ENCODE results near the gene CMKLR1. TPM values are rescaled to one million over a fixed set of nuclear protein-coding genes. Genes with fewer than 3 reads are reported as not detected.
A peak's percentile ranks its signal among the peaks of the same experiment; 100 is the strongest.

Gene CMKLR1
- polyA plus RNA-seq, 1 donor from 2014 or later = 0.64 TPM

DNA sequence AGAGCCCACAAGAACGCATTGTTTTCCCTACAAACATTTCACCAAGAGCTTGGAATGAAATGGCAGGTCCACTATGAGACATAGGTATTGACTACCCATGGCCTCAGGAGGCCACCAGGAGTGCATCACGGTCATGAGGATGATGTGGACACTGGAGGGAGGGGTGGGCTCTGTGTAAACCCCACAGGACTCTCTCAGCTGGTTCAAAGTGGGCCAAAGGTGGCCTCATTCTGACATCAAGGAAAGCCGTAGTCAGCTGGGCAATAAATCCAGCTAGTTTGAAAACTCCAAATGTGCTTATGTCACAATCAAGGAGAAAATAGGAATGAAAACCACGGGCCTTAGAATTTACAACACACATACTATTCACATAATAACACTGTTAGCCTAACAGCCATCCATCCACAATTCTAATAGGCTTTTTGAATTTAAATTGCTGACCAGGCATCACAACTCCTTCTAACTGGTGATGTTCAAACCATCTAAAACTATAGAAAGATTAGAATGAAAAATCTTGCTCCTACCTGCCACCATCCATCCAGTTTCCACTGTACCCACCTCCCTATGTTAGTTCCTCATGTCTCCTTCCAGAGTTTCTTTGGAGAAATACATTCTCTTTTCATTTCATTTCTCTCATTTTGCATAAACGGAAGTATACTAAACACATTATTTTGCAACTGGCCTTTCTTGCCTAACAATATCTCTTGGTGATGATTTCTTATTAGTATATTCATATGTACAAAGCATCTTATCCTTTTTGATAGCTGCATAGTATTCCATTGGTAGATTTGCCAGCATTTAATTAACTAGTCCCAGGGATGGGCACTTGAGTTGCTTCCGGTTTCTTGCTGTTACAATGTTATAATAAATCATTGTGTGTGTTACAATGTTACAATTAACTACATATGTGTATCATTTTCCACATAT lies 21.5 kb downstream of the CMKLR1 start:
- Mint-ChIP-seq H3K9me3 (peaks cover 0 to 5% (median 0%) of the 10 kb centered on the region in 3 donors), H3K4me1 (peaks cover 0 to 16% (median 5%) of the 10 kb centered on the region in 3 donors), H3K27ac (no peak overlapping the region), H3K27me3 (peaks cover 18% of the 10 kb centered on the region), H3K4me3 (no peak overlapping the region), H3K36me3 (no peaks in the 10 kb centered on the region)

GRCh38 chr12:108316176-108317086 lies 22.7 kb downstream of the CMKLR1 start:
- Mint-ChIP-seq H3K27ac (no peak overlapping the region), H3K4me1 (peaks cover 0 to 16% (median 5%) of the 10 kb centered on the region in 3 donors), H3K9me3 (peaks cover 0 to 5% (median 0%) of the 10 kb centered on the region in 3 donors), H3K4me3 (no peak overlapping the region), H3K36me3 (no peaks in the 10 kb centered on the region), H3K27me3 (peaks cover 12% of the 10 kb centered on the region)

GRCh38 chr12:108315486-108316105 lies 23.5 kb downstream of the CMKLR1 start:
- Mint-ChIP-seq H3K27ac (no peak overlapping the region), H3K9me3 (peaks cover 0 to 5% (median 0%) of the 10 kb centered on the region in 3 donors), H3K36me3 (no peaks in the 10 kb centered on the region), H3K27me3 (peaks cover 12% of the 10 kb centered on the region), H3K4me1 (peaks cover 0 to 16% (median 5%) of the 10 kb centered on the region in 3 donors), H3K4me3 (no peak overlapping the region)

DNA sequence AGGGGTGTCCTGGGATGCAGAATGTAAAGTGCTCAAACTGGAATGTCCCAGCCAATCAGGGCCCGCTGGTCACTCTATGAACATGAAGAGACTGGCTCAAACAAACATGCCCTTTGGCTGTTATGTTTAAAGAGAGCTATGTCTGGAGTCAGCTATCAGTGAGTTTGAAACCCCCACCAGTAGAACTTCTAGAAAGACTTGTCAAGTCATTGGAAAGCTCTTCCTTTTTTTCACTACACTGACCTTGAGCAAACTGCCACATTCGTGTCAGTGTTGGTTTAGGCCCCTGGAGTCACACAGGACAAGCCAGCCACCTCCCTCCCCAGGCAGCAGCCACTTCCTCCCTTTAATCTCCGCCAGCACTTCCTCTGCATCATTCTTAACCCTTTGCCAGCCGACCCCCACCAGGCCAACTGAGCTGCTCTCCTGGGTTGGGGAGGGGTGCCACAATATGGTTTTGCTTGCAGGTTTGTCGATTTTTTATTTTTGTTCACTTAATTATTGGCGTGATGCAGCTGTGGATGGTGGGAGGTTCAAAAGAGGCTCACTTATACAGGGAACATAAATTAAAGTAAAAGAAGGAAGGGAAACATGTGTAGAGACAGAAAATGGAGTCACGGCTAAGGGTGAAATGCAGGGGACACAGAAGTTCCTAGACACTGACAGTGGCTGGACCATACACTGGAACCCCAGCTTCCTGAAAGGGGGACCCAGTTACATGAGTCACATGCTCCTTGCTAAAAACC lies 25.3 kb downstream of the CMKLR1 start:
- H3K36me3 Mint-ChIP-seq = no peaks in the 10 kb centered on the region
- H3K9me3 Mint-ChIP-seq = peaks cover 0 to 5% (median 0%) of the 10 kb centered on the region in 3 donors
- peaks cover 15% of the 10 kb centered on the region for H3K27me3 Mint-ChIP-seq
- H3K4me3 Mint-ChIP-seq = no peak overlapping the region
- peaks cover 0 to 9% (median 5%) of the 10 kb centered on the region in 3 donors for H3K4me1 Mint-ChIP-seq
- no peak overlapping the region for H3K27ac Mint-ChIP-seq

GRCh38 chr12:108313241-108313605 lies 25.9 kb downstream of the CMKLR1 start:
- H3K27me3 Mint-ChIP-seq = peaks cover 15% of the 10 kb centered on the region
- H3K4me1 Mint-ChIP-seq = peaks cover 0 to 9% (median 5%) of the 10 kb centered on the region in 3 donors
- H3K9me3 Mint-ChIP-seq = peaks cover 0 to 5% (median 0%) of the 10 kb centered on the region in 3 donors
- H3K27ac Mint-ChIP-seq = no peak overlapping the region
- H3K4me3 Mint-ChIP-seq = no peak overlapping the region
- H3K36me3 Mint-ChIP-seq = no peaks in the 10 kb centered on the region

GRCh38 chr12:108312693-108313189 lies 26.4 kb downstream of the CMKLR1 start:
- Mint-ChIP-seq H3K27me3 (peaks cover 13% of the 10 kb centered on the region), H3K36me3 (no peaks in the 10 kb centered on the region), H3K9me3 (peaks cover 0 to 5% (median 0%) of the 10 kb centered on the region in 3 donors), H3K27ac (no peak overlapping the region), H3K4me3 (no peak overlapping the region), H3K4me1 (peaks cover 0 to 9% (median 5%) of the 10 kb centered on the region in 3 donors)

DNA sequence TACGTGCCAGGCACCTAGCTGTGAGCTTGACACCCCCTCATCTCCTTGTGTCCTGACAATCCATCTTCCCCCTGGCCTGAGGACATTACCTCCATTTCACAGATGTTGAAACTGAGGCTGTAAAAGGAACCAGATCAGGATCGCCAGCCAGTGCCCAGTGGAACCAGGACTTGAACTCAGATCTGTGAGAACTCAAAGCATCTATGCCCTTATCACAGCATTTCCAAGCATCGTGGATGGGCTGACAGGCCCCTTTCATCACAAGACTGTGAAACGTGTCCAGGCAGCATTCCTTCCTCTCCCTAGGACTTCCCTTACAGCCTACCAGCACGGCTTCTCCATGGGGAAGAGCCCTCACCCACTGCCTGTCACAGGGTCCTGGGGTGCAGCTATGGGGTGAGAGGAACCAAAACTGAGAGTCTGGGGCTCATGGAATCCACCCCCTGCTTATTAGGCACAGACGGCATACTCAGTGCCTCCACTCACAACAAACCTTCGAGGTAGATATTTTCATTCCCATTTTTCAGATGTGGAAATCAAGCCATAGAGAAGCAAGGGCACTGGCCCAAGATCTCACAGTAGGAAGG lies 26.9 kb downstream of the CMKLR1 start:
- Mint-ChIP-seq H3K9me3 (peaks cover 0 to 5% (median 0%) of the 10 kb centered on the region in 3 donors), H3K27ac (no peak overlapping the region), H3K4me3 (no peak overlapping the region), H3K4me1 (peaks cover 0 to 9% (median 5%) of the 10 kb centered on the region in 3 donors), H3K27me3 (peaks cover 11% of the 10 kb centered on the region), H3K36me3 (no peaks in the 10 kb centered on the region)

DNA sequence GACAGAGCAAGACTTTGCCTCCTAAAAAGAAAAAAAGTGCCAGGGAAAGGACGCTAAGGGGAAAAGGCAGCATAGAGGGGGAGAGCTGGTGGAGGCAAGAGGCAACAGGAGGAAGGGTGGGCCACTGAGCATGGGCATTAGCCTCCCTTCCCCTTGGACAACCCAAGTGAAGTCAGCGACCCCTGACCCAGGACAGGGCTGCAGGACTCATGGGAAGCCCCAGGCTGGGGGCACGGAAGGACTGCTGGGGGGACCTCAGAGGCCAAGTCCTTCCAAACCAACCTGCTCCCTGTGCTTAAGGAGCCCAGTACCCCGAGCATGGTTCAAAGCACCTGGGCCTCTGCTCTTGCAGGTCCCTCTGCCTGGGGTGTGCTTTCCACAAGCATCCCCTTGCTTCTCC lies 27.5 kb downstream of the CMKLR1 start:
- Mint-ChIP-seq H3K36me3 (no peaks in the 10 kb centered on the region), H3K4me1 (peaks cover 0 to 9% (median 5%) of the 10 kb centered on the region in 3 donors), H3K27me3 (peaks cover 13% of the 10 kb centered on the region), H3K27ac (no peak overlapping the region), H3K9me3 (peaks cover 0 to 7% (median 0%) of the 10 kb centered on the region in 3 donors), H3K4me3 (no peak overlapping the region)

DNA sequence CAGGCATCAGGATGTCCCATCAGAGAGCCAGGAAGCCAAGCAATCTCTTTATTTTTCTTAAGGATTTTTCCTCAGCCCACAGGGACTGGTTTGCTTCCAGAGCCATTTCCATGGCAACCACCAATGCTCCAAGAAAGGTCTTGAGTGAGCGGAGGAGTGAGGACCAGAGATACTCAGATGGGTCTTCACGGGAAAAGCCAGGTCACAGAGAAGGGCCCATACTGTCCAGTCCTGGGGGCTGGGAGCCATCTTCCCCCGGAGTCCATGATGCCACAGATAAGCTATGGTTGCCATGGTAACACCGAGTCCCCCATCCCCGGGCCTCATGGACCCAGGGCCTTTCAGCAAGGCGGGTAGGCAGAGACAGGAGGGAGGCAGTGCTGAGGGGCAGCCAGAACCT lies 28.6 kb downstream of the CMKLR1 start:
- Mint-ChIP-seq H3K4me3 (no peak overlapping the region), H3K9me3 (peaks cover 0 to 2% (median 0%) of the 10 kb centered on the region in 3 donors), H3K27me3 (peaks cover 11% of the 10 kb centered on the region), H3K4me1 (peaks cover 0 to 8% (median 5%) of the 10 kb centered on the region in 3 donors), H3K27ac (no peak overlapping the region), H3K36me3 (no peaks in the 10 kb centered on the region)

DNA sequence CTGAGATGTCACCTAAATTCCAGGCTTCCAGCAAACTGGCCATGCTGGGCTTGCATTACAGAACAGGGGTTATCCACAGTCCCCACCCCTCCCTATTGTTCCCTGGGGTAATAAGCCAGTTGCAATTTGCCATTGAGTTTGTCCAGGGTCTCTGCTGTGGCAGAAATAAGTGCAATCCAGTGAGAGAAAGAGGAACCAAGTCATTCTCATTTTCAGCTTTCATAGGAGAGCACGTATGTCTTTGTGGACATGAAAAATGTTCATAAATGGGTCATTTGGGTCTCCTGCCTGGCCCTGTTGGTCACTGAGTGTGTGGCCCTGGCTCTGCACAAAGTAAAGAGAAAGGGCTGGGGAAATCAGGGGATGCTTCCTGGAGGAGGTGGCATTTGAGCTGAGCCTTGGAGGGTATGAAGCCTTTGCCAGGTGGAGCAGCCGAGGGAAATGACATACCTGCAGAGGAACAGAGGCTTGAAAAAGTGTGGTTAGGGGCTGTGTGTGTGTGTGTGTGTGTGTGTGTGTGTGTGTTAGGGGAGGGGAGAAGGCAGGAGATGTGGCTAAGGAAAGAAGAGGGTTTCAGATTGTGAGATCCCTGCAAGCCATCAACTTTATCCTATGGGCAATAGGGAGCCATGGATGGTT lies 29.3 kb downstream of the CMKLR1 start:
- peaks cover 0 to 8% (median 5%) of the 10 kb centered on the region in 3 donors for H3K4me1 Mint-ChIP-seq
- H3K9me3 Mint-ChIP-seq = peaks cover 0 to 2% (median 0%) of the 10 kb centered on the region in 3 donors
- H3K27me3 Mint-ChIP-seq = peaks cover 15% of the 10 kb centered on the region
- H3K36me3 Mint-ChIP-seq = peaks cover 2% of the 10 kb centered on the region
- H3K27ac Mint-ChIP-seq = no peak overlapping the region
- H3K4me3 Mint-ChIP-seq = no peak overlapping the region

DNA sequence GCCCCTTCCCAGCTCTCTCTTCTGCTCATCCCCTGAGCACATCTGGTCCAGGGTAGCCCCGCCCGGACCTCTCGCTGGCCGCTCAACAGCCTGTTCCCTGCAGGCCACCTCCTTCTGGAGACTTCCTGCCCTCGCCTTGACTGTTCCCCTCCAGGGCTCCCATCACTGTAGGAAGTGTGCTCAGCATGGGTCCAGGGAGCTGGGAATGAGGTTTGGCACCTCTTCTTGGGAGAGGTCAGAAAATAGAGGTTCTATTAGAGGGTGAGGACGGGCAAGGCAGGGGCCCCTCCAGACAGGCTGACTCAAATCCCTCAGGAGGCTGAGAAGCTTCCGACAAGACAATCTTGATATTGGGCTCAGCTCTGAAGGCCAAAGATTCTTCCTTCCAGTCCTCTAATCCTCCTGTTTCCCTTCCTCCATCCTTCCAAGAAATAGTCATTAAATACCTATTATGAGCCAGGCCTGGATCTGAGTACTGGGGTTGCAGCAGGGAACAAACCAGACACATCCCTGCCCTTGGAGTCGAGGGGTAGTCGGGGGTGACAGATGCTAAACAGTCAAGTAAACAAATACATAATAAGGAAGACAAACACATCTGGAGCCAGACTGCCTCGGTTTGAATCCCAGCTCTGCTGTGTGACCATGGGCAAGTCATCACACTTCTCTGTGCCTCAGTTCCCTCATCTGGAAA lies 30.6 kb downstream of the CMKLR1 start:
- Mint-ChIP-seq H3K36me3 (peaks cover 2% of the 10 kb centered on the region), H3K4me3 (no peak overlapping the region), H3K27me3 (peaks cover 15% of the 10 kb centered on the region), H3K27ac (no peak overlapping the region), H3K4me1 (peaks cover 0 to 4% (median under 1%) of the 10 kb centered on the region in 3 donors), H3K9me3 (peaks cover 0 to 2% (median 0%) of the 10 kb centered on the region in 3 donors)

DNA sequence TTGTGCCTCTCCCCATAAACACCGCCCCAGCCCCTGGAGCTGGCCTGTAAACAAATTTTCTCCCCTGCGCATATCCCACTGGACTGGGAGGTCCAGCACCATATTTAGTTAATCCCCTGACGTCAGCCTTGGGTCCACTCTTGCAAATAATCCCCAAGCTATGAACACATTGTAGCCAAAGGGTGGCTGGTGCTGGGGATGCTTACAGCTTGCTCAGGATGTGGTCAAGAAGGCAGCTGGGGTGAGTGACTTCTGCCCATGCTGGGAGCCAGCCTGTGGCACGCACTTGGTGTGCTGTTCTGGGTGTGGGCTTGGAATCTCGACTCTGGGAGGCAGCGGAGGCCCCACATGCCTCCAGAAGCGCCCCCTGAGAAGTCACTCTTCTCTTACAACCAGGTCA lies 32.1 kb downstream of the CMKLR1 start:
- Mint-ChIP-seq H3K4me1 (no peaks in the 10 kb centered on the region), H3K4me3 (no peak overlapping the region), H3K27me3 (peaks cover 19% of the 10 kb centered on the region), H3K9me3 (peaks cover 0 to 2% (median 0%) of the 10 kb centered on the region in 3 donors), H3K27ac (no peak overlapping the region), H3K36me3 (peaks cover 2% of the 10 kb centered on the region)

GRCh38 chr12:108306506-108306905 lies 32.6 kb downstream of the CMKLR1 start:
- H3K4me1 Mint-ChIP-seq = no peaks in the 10 kb centered on the region
- H3K27ac Mint-ChIP-seq = peak overlapping the region in 1 of 3 donors; percentile 88
- peaks cover 2% of the 10 kb centered on the region for H3K36me3 Mint-ChIP-seq
- H3K27me3 Mint-ChIP-seq = peaks cover 22% of the 10 kb centered on the region
- no peak overlapping the region for H3K4me3 Mint-ChIP-seq
- H3K9me3 Mint-ChIP-seq = peaks cover 0 to 2% (median 0%) of the 10 kb centered on the region in 3 donors
